ENCODE measurements around the gene DTX3L.

Gene DTX3L

GRCh38 chr3:122608916-122609315 is 44.8 kb downstream of the DTX3L start:
- H3K4me3 ChIP-seq (replicated peaks; ENCODE audit: insufficient read depth, low read length), result no peak overlapping the region
- no peaks in the 10 kb centered on the region for H3K27me3 ChIP-seq (ENCODE audit: insufficient read depth, poor library complexity, severe bottlenecking)
- no peak for DNase-seq (ENCODE audit: low read depth in 1 of 2, low spot score in 1 of 2)
- TF ChIP-seq SPI1 (IDR thresholded peaks at IDR 0.05; ENCODE audit: borderline replicate concordance, low read depth) (no peak), GABPA (IDR thresholded peaks at IDR 0.05; ENCODE audit: low read depth) (no peak), CTCF (IDR thresholded peaks at IDR 0.05; ENCODE audit: insufficient read depth, low read length) (no peak), POLR2AphosphoS5 (IDR thresholded peaks at IDR 0.05; ENCODE audit: low read depth) (no peak), REST (IDR thresholded peaks at IDR 0.05; ENCODE audit: insufficient replicate concordance, low read depth) (no peak)
- no peak overlapping the region for H3K27ac ChIP-seq (replicated peaks)

- Histone ChIP-seq H3K27me3 (ENCODE audit: insufficient read depth, poor library complexity, severe bottlenecking) (no peaks in the 10 kb centered on the region), H3K27ac (replicated peaks) (no peak overlapping the region), H3K4me3 (replicated peaks; ENCODE audit: insufficient read depth, low read length) (no peak overlapping the region)
- no peak for TF ChIP-seq CTCF (IDR thresholded peaks at IDR 0.05; ENCODE audit: insufficient read depth, low read length)
- no peak for TF ChIP-seq POLR2AphosphoS5 (IDR thresholded peaks at IDR 0.05; ENCODE audit: low read depth)
- TF ChIP-seq GABPA (IDR thresholded peaks at IDR 0.05; ENCODE audit: low read depth), result no peak
- no peak for TF ChIP-seq SPI1 (IDR thresholded peaks at IDR 0.05; ENCODE audit: borderline replicate concordance, low read depth)
- TF ChIP-seq REST (IDR thresholded peaks at IDR 0.05; ENCODE audit: insufficient replicate concordance, low read depth), result no peak
- no peak for DNase-seq (ENCODE audit: low read depth in 1 of 2, low spot score in 1 of 2)
Observed at GRCh38 chr3:122609798-122610559, 45.8 kb downstream of the DTX3L start.

- no peak for TF ChIP-seq GABPA (IDR thresholded peaks at IDR 0.05; ENCODE audit: low read depth)
- TF ChIP-seq SPI1 (IDR thresholded peaks at IDR 0.05; ENCODE audit: borderline replicate concordance, low read depth), result no peak
- no peak for TF ChIP-seq CTCF (IDR thresholded peaks at IDR 0.05; ENCODE audit: insufficient read depth, low read length)
- TF ChIP-seq POLR2AphosphoS5 (IDR thresholded peaks at IDR 0.05; ENCODE audit: low read depth), result no peak
- no peak for TF ChIP-seq REST (IDR thresholded peaks at IDR 0.05; ENCODE audit: insufficient replicate concordance, low read depth)
- H3K27me3 ChIP-seq (ENCODE audit: insufficient read depth, poor library complexity, severe bottlenecking), result no peaks in the 10 kb centered on the region
- H3K27ac ChIP-seq (replicated peaks), result no peak overlapping the region
- DNase-seq (ENCODE audit: low read depth in 1 of 2, low spot score in 1 of 2), result no peak
- no peak overlapping the region for H3K4me3 ChIP-seq (replicated peaks; ENCODE audit: insufficient read depth, low read length)
Observed at GRCh38 chr3:122612696-122613095, 48.6 kb downstream of the DTX3L start.
